ENCODE measurements around the gene SPACA6. TPM values are rescaled to one million over a fixed set of nuclear protein-coding genes. Genes with fewer than 3 reads are reported as not detected.

SPACA6 gene
- total RNA-seq, 1 donor from 2014 or later = 1.1 TPM

DNA sequence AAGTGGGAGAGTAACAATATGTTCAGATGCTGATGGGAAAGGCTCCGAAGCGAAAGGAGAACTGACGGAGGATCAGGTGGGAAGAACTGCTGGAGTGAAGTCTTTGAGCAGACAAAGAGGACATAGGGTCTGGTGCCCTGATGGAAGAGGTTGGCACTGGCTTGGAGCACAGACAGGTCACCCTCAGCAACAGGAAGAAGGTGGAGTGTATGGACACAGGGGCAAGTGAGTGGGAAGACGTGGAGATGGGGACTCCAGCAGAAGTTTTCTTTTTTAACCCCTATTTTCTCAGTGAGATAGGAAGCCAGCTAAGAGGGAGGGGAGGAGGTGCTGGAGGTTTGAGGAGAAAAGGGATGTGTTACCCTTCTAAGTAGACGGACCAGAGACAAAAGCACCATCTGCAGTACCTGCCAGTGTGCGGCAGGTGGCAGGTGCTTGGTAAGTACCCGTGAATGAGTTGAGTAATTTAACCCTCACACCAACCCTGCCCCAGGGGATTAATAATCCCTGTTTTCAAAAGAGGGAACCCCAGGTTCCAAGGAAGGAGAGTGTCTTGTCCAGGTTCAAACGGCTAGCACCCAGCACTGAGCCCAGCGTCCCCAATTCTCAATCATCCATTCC is 19.4 kb downstream of the SPACA6 start:
- DNase-seq (ENCODE audit: low read depth) (peak; percentile 71), FAIRE-seq (no peak)
- Histone ChIP-seq H3K36me3 (ENCODE audit: control insufficient read depth, insufficient read depth, low read length) (peaks cover 2% of the 10 kb centered on the region), H3K27me3 (ENCODE audit: control insufficient read depth, insufficient read depth, low read length) (peaks cover 2% of the 10 kb centered on the region), H3K4me3 (ENCODE audit: low read depth, low read length) (no peak overlapping the region)
- TF ChIP-seq, protein P1, sequence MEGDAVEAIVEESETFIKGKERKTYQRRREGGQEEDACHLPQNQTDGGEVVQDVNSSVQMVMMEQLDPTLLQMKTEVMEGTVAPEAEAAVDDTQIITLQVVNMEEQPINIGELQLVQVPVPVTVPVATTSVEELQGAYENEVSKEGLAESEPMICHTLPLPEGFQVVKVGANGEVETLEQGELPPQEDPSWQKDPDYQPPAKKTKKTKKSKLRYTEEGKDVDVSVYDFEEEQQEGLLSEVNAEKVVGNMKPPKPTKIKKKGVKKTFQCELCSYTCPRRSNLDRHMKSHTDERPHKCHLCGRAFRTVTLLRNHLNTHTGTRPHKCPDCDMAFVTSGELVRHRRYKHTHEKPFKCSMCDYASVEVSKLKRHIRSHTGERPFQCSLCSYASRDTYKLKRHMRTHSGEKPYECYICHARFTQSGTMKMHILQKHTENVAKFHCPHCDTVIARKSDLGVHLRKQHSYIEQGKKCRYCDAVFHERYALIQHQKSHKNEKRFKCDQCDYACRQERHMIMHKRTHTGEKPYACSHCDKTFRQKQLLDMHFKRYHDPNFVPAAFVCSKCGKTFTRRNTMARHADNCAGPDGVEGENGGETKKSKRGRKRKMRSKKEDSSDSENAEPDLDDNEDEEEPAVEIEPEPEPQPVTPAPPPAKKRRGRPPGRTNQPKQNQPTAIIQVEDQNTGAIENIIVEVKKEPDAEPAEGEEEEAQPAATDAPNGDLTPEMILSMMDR (IDR thresholded peaks at IDR 0.05; ENCODE audit: insufficient read depth, low read length, severe bottlenecking) = peak; percentile 86

DNA sequence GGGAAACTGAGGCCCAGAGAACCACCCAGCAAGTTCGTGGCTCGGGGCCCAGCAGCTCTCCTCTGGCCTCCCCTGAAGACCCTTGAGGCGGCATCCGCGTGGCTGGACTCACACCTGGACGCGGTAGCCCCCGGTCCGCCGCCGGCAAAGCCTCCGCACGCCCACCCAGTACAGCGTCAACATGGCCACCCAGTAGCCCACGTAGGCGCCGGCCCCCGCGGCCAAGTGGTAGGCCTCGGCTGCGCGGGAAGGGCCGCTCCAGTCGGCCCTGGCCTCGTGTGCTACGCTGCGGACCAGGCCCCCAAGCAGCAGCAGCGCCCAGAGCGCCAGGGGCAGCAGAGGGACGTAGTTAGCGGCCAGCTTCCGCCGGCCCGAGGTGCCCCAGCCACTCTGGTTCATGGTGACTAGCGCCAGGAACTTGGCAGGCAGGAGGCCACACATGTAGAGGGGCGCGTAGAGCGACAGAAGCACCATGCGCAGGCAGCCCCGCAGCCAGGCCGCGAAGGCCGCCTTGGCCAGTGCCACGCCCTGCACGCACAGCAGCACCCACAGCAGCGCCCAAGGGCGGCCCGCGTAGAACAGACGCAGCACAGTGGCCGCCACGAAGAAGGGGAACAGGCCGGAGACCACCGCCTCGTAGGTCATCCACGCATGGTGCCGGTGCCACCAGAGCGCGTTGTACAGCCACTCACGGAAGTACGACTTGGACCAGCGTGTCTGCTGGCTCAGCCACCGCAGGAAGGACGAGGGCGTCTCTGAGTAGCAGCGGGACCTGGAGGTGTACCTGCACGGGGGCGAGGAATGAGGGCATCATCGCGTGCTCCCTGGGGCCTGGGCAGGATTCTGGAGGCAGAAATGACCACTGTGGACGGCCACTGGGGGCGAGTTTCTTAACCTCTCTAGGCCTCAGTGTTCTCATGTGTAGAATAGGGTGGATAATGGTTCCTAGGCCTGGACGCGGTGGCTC is 20.5 kb downstream of the SPACA6 start:
- Histone ChIP-seq H3K36me3 (ENCODE audit: control insufficient read depth, insufficient read depth, low read length) (no peaks in the 10 kb centered on the region), H3K27me3 (ENCODE audit: control insufficient read depth, insufficient read depth, low read length) (peaks cover 2% of the 10 kb centered on the region), H3K4me3 (ENCODE audit: low read depth, low read length) (no peak overlapping the region)
- DNase-seq (ENCODE audit: low read depth) (no peak), FAIRE-seq (no peak)
- TF ChIP-seq, protein P1 (IDR thresholded peaks at IDR 0.05; ENCODE audit: insufficient read depth, low read length, severe bottlenecking) = no peak

DNA sequence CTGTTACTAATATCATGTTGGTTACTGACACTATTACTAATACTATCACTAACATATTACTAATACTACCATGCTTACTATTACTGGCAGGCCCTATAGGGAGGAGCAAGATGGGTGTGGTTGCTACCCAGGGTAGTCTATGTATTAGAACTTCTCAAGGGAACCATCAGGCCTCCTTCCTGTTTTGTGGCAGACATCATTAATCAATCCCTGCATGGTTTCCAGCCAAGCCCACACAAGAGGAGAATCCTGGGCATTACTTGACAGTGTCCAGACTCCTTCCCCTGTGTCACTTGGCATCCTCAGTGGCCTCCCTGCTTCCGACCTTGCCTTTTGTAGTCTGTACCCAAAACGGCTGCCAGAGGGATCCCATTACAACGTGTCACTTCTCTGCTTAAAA is 21.7 kb downstream of the SPACA6 start:
- TF ChIP-seq, protein P1 (IDR thresholded peaks at IDR 0.05; ENCODE audit: insufficient read depth, low read length, severe bottlenecking) = no peak
- H3K4me3 ChIP-seq (ENCODE audit: low read depth, low read length) = no peak overlapping the region
- H3K36me3 ChIP-seq (ENCODE audit: control insufficient read depth, insufficient read depth, low read length) = no peaks in the 10 kb centered on the region
- FAIRE-seq = no peak
- peak; percentile 18 for DNase-seq (ENCODE audit: low read depth)
- H3K27me3 ChIP-seq (ENCODE audit: control insufficient read depth, insufficient read depth, low read length) = peaks cover 9% of the 10 kb centered on the region

DNA sequence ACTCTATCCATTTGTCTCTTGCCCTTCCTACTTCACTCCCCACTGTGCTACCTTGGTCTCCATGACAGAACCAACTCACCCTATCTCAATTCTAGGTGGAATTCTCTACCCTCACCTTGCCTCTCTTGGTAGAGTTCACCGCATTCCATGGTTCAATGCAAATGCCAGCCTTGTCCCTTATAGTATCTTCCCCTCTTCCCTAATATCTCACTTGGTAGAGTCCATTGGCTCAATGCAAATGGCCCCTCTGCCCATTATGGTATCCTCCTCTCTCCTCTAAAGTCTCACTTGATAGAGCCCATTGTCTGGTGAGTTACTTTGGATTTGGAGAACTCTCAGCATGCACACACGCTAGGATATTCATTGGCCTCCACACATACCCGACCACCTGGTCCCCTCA is 22.7 kb downstream of the SPACA6 start:
- no peak for DNase-seq (ENCODE audit: low read depth)
- H3K4me3 ChIP-seq (ENCODE audit: low read depth, low read length) = no peak overlapping the region
- H3K27me3 ChIP-seq (ENCODE audit: control insufficient read depth, insufficient read depth, low read length) = peaks cover 10% of the 10 kb centered on the region
- FAIRE-seq = no peak
- TF ChIP-seq, protein P1 (IDR thresholded peaks at IDR 0.05; ENCODE audit: insufficient read depth, low read length, severe bottlenecking) = no peak
- no peaks in the 10 kb centered on the region for H3K36me3 ChIP-seq (ENCODE audit: control insufficient read depth, insufficient read depth, low read length)

DNA sequence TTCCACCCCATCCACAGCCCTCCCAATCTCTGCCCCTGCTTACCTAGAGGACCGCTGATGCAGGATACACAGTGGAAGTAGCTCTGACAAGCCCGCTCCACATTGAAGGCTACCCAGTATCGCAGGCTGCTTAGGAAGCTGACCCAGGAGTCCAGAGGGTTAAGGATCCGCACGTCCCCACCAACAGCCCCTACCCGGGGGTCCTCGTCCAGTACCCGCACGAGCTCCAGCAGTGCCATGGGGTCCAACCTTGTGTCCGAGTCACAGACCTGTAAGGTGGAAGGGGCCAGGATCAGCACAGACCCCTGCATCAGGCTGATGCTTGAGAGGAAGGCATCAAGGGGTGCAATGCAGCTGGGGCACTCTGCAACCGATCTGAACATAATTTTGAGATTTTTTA is 23.8 kb downstream of the SPACA6 start:
- Histone ChIP-seq H3K36me3 (ENCODE audit: control insufficient read depth, insufficient read depth, low read length) (no peaks in the 10 kb centered on the region), H3K27me3 (ENCODE audit: control insufficient read depth, insufficient read depth, low read length) (peaks cover 12% of the 10 kb centered on the region), H3K4me3 (ENCODE audit: low read depth, low read length) (no peak overlapping the region)
- DNase-seq (ENCODE audit: low read depth) (no peak), FAIRE-seq (no peak)
- TF ChIP-seq, protein P1 (IDR thresholded peaks at IDR 0.05; ENCODE audit: insufficient read depth, low read length, severe bottlenecking) = no peak
